Suppressor macrophage (primary cell): ENCODE measurements around the gene GNA15.
"Not testable (repeated sequence)": the region's sequence is repeated elsewhere in the genome, so short reads cannot be mapped to it uniquely, and the experiment has no call there.

Source experiments
- DNase-seq, 4 experiments: peaks; one replicate each; pipeline ENCODE4 v3.0.0-alpha.2; 2020 to 2022

Gene GNA15

GRCh38 chr19:3149526-3150505, 14.0 kb downstream of the GNA15 start:
- no peak for DNase-seq

GRCh38 chr19:3150739-3151329, 15.0 kb downstream of the GNA15 start:
- DNase-seq, result no peak

GRCh38 chr19:3151563-3152418, 16.0 kb downstream of the GNA15 start:
- DNase-seq, result no peak

- no peak for DNase-seq
Observed at GRCh38 chr19:3152419-3152780, 16.6 kb downstream of the GNA15 start.

- DNase-seq, result no peak
Observed at GRCh38 chr19:3153286-3154230, 17.7 kb downstream of the GNA15 start.

- DNase-seq, result not testable (repeated sequence)
Observed at GRCh38 chr19:3154447-3154846, 18.6 kb downstream of the GNA15 start.

- DNase-seq, result peak; percentile 90 to 96 (median 93)
Observed at GRCh38 chr19:3154957-3155736, 19.3 kb downstream of the GNA15 start.

GRCh38 chr19:3157096-3157845, 21.4 kb downstream of the GNA15 start:
- DNase-seq, result no peak

- no peak for DNase-seq
Observed at GRCh38 chr19:3159565-3159964, 23.7 kb downstream of the GNA15 start.

GRCh38 chr19:3160219-3160618, 24.4 kb downstream of the GNA15 start:
- DNase-seq, result no peak

- peak in 2 of 4 experiments; percentile 41 to 42 for DNase-seq
Observed at GRCh38 chr19:3161453-3161852, 25.6 kb downstream of the GNA15 start.

- DNase-seq, result peak in 3 of 4 experiments; percentile 51 to 55 (median 53)
Observed at GRCh38 chr19:3162418-3163229, 26.8 kb downstream of the GNA15 start.

- peak; percentile 66 to 81 (median 74) for DNase-seq
Observed at GRCh38 chr19:3163230-3163886, 27.5 kb downstream of the GNA15 start.

GRCh38 chr19:3163943-3164342, 28.1 kb downstream of the GNA15 start:
- no peak for DNase-seq

GRCh38 chr19:3167533-3168272, 31.9 kb downstream of the GNA15 start:
- no peak for DNase-seq

- DNase-seq, result peak in 1 of 4 experiments; percentile 21
Observed at GRCh38 chr19:3171894-3172672, 36.2 kb downstream of the GNA15 start.

- not testable (repeated sequence) for DNase-seq
Observed at GRCh38 chr19:3172673-3173000, 36.8 kb downstream of the GNA15 start.
